Choroid plexus epithelial cell (primary cell): ENCODE measurements around the gene ZFP64.
A peak's percentile ranks its signal among the peaks of the same experiment; 100 is the strongest.

ENCODE experiments used
- DNase-seq: peaks from one replicate; pipeline ENCODE4 v3.0.0-alpha.2; 2010; ENCODE audit warnings: low read depth
- H3K4me3 ChIP-seq: 2 replicates; pipeline ENCODE4 v1.5.1; 2011; ENCODE audit warnings: low read depth, mild to moderate bottlenecking, control low read depth, low read length, moderate library complexity
- TF ChIP-seq, protein P1 (sequence below): conservative IDR thresholded peaks from 2 replicates; pipeline ENCODE4 v1.5.1; 2011; ENCODE audit warnings: low read depth, mild to moderate bottlenecking, control low read depth, inconsistent platforms, low read length, moderate library complexity

ZFP64 gene

DNA sequence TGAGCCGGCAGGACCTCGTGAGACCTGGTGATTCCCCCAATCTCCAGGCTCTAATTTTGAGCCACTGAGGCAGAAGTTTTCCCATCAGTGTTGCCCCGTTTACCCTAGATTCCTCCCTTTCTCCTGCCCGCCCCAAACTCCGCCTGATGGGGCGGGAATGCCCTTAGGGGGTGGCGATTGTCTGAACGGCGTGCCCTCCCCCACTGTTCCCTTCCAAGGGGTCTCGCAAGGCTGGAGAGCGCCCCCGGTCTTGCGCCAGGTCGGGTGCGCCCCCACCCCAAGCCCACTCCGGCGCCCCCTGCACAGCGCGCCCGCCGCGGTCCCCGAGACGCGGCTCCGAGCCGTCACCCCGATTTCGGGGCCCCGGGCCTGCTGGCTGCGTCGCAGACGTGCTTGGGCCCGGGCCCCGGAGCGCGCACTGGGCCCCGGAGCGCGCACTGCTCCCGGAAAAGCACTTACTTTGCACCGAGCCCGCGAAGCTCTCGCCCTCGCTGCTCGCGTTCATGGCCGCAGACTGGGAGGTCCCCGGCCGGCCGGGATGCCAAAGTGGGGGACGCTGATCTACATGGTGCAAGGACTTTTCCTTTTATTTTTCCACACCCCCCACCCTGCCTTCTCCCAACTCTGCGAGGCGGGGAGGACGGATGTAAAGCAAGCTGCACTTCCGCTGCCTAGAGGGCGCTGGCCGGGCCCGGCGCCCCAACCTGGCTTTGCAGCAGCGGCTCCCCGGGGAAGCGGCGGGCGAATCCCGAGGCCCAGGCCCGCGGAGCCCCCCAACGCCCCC is at the start of gene ZFP64:
Gene ZFP64 (minus strand): TSS at position 648 of the 784 bp plus-strand sequence. CDS start 143 bp downstream, at position 505.
- peak; percentile 75 for DNase-seq
- TF ChIP-seq, protein P1, sequence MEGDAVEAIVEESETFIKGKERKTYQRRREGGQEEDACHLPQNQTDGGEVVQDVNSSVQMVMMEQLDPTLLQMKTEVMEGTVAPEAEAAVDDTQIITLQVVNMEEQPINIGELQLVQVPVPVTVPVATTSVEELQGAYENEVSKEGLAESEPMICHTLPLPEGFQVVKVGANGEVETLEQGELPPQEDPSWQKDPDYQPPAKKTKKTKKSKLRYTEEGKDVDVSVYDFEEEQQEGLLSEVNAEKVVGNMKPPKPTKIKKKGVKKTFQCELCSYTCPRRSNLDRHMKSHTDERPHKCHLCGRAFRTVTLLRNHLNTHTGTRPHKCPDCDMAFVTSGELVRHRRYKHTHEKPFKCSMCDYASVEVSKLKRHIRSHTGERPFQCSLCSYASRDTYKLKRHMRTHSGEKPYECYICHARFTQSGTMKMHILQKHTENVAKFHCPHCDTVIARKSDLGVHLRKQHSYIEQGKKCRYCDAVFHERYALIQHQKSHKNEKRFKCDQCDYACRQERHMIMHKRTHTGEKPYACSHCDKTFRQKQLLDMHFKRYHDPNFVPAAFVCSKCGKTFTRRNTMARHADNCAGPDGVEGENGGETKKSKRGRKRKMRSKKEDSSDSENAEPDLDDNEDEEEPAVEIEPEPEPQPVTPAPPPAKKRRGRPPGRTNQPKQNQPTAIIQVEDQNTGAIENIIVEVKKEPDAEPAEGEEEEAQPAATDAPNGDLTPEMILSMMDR, result peak; percentile 71
- peak within 1 kb of the TSS; percentile 88 for H3K4me3 ChIP-seq

- no peak for DNase-seq
- H3K4me3 ChIP-seq, result no peak overlapping the region
- TF ChIP-seq, protein P1, result no peak
Measured at GRCh38 chr20:52240802-52241201, 49.2 kb upstream of the ZFP64 start.

DNA sequence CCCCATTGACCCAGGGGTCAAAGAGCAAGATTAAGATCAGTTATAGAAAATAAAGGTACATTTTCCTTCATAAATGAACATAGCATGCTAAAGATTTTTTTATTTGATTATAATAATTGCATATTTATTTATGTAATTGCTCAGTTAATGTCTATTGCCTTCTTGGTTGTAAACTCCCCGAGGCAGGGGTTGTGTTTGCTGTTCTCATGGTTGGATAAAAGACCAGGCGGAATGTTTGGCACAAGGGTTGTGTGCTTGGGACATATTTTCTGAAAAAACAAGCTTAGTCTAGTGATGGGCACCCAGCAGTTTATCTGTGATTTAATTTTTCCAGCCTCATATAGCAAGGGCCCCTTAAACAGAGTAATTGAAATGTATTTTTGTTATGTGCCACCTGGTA is 47.5 kb upstream of the ZFP64 start:
- no peak for DNase-seq
- TF ChIP-seq, protein P1, result no peak
- no peak overlapping the region for H3K4me3 ChIP-seq

DNA sequence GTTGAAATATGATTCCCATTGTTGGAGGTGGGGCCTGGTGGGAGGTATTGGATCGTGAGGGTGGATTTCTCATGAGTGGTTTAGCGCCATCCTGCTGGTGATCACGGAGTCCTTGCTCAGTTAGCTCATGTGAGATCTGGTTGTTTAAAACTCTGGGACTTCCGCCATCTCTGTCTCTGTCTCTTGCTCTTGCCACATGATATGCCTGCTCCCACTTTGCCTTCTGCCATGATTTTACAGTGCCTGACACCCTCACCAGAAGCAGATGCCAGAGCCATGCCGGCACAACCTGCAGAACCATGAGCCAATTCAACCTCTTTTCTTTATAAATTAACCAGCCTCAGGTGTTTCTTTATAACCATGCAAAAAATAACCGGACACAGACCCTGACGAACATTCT is 44.7 kb upstream of the ZFP64 start:
- TF ChIP-seq, protein P1, result no peak
- DNase-seq, result no peak
- no peak overlapping the region for H3K4me3 ChIP-seq

- H3K4me3 ChIP-seq, result no peak overlapping the region
- no peak for DNase-seq
- TF ChIP-seq, protein P1, result no peak
Measured at GRCh38 chr20:52235129-52235528, 43.5 kb upstream of the ZFP64 start.

DNA sequence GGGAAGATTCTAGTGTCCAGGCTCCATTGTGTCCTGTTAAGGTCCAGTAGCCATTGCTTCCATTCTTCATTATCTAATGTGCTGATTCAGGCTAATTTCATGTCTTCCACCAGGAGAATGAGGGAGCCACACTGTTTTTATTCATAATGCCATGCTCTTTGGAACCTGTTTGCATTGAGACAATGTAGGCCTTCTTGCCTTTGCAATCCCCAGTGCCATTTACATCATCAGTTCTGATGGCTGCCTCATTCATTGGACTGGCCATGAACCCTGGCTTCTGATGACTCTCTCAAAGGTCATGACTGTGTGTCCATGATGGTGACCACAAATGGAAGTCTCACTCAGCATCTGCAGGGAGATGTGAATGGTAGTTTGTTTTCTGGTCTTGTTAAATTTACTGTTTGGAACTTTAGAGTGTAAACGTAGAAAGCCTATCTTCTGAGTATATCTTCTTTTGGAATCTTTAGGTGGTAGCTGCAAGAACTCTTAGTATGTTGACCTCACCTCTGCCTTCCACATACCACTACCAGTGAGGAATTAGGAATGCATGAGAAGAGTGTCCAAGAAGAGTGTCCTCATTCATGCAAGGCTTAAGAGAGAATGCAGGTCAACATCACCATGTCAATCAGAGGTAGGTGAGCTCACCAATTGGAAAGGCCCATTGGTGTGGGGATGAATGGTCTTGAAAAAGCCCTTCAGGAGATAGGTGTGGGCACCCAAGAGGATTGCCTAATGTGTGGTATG is 42.9 kb upstream of the ZFP64 start:
- H3K4me3 ChIP-seq, result no peak overlapping the region
- TF ChIP-seq, protein P1, result no peak
- DNase-seq, result no peak
